ENCODE measurements around the gene HGS.

Gene HGS

DNA sequence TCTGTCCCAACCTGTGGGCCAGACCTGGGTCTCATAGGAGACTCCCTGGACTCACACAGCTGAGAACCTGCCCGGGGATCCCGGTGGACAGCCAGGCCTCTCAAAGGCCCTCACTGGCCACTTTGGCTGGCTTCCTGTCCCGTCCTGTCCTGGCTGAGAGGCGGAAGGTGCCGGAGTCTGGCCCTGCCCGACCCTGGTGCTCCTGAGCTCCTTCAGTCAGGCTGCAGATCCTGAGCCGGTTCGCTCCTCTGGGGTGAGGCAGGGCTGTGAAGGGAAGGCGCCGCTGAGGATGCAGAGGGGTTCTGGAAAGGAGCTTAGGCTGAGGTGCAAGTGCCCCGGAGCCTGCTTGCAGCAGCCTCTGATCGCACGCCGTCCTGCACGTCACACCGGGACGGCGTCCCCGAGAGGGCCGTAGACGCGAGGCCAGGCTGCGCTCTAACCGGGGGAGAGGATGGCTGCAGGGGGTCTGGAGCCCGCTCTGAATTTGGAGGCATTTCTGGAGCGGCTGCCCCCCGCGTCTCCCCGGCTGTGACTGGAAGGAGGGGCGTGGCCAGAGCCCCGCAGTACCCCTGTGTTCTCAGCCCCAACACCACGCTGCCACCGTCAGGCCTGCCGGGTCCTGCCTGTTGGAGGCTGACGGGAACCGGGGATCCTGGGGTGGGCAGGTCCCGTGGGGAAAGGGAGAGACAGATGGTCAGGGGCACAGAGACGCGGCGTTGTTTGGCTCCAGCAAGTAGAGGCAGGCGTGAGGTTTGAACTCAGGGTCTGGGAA lies 4.1 kb downstream of the HGS start:
- peak overlapping the region; percentile 91 for H3K27ac ChIP-seq
- DNase-seq (ENCODE audit: low spot score), result no peak
- TF ChIP-seq, protein P1, sequence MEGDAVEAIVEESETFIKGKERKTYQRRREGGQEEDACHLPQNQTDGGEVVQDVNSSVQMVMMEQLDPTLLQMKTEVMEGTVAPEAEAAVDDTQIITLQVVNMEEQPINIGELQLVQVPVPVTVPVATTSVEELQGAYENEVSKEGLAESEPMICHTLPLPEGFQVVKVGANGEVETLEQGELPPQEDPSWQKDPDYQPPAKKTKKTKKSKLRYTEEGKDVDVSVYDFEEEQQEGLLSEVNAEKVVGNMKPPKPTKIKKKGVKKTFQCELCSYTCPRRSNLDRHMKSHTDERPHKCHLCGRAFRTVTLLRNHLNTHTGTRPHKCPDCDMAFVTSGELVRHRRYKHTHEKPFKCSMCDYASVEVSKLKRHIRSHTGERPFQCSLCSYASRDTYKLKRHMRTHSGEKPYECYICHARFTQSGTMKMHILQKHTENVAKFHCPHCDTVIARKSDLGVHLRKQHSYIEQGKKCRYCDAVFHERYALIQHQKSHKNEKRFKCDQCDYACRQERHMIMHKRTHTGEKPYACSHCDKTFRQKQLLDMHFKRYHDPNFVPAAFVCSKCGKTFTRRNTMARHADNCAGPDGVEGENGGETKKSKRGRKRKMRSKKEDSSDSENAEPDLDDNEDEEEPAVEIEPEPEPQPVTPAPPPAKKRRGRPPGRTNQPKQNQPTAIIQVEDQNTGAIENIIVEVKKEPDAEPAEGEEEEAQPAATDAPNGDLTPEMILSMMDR (conservative IDR thresholded peaks at IDR 0.05; ENCODE audit: low read depth), result no peak
- CTCF ChIA-PET, result no interaction called here
- POLR2A ChIA-PET (ENCODE audit: low non-redundant PET), result no interaction called here

- TF ChIP-seq, protein P1 (conservative IDR thresholded peaks at IDR 0.05; ENCODE audit: low read depth), result no peak
- POLR2A ChIA-PET (ENCODE audit: low non-redundant PET), result no interaction called here
- DNase-seq (ENCODE audit: low spot score), result no peak
- peak overlapping the region; percentile 91 for H3K27ac ChIP-seq
- CTCF ChIA-PET, result no interaction called here
Observed at GRCh38 chr17:81688616-81689015, 4.8 kb downstream of the HGS start.

DNA sequence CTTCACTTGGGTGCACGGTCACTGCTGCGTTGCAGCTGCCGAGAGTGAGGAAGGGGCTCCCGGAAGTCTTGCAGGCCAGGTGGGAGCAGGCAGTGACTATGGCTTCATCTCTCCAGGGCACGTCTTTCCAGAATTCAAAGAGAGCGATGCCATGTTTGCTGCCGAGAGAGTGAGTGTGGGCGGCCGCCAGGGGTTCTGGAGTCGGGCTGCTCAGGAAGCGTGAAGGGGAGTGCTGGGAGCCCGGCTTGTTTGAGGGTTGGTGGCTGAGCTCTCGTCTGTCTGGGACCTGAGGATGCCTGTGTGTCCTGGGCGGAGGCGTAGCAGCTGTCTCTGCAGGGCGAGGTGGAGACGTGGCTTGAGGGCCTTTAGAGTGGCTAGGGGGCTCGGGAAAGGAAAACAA lies 6.3 kb downstream of the HGS start:
- no peak for DNase-seq (ENCODE audit: low spot score)
- CTCF ChIA-PET, result no interaction called here
- POLR2A ChIA-PET (ENCODE audit: low non-redundant PET), result no interaction called here
- TF ChIP-seq, protein P1 (conservative IDR thresholded peaks at IDR 0.05; ENCODE audit: low read depth), result no peak
- H3K27ac ChIP-seq, result peak overlapping the region; percentile 91

DNA sequence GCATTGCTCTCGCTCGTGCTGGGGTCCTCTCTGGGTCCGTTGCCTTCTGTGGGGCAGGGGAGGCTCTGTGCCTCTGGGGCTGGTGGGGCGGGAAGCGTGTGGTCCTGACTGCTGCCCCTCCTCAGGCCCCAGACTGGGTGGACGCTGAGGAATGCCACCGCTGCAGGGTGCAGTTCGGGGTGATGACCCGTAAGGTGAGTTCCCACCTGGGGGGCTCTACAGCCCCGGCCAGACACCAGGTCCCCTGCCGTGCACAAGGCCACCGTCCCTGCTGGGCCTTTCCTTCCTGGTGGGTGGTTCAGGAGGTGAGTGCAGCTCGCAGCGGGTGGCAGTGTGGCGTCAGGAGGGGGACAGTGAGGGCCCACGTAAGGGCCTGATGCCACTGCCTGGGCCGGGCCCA lies 6.7 kb downstream of the HGS start:
- POLR2A ChIA-PET (ENCODE audit: low non-redundant PET), result no interaction called here
- CTCF ChIA-PET, result interaction anchor here (0.6 kb wide), 1 partner anchor 513 kb away, joined by 4 read pairs; no protein-coding TSS in a partner anchor

GRCh38 chr17:81691196-81691595 lies 7.4 kb downstream of the HGS start:
- no peak for DNase-seq (ENCODE audit: low spot score)
- ChIA-PET POLR2A (ENCODE audit: low non-redundant PET) (no interaction called here), CTCF (interaction anchor here (0.6 kb wide), 1 partner anchor 514 kb away, joined by 4 read pairs; no protein-coding TSS in a partner anchor)
- H3K27ac ChIP-seq, result peak overlapping the region; percentile 91
- TF ChIP-seq, protein P1 (conservative IDR thresholded peaks at IDR 0.05; ENCODE audit: low read depth), result no peak

More for the DNA sequence above, 6.7 kb downstream of the HGS start:
- DNase-seq (ENCODE audit: low spot score), result no peak
- H3K27ac ChIP-seq, result peak overlapping the region; percentile 91
- TF ChIP-seq, protein P1 (conservative IDR thresholded peaks at IDR 0.05; ENCODE audit: low read depth), result no peak

DNA sequence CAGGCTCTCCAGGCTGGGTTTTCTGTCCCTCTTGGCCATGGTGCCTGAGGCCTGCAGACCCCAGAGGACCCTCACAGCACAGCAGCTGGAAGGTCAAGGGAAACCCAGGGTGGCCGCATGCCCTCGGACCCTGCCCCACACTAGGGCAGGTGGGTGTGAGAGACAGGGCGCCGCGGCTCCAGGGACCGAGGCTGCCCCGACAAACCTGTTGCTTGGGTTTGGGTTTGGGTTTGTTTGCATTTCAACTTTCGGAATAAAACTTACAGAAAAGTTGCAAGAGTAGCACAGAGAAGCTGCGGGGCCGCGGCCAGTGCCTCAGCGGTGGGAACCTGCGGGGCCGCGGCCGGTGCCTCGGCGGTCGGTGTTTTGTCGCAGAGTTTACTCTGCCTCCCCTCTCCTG lies 7.8 kb downstream of the HGS start:
- DNase-seq (ENCODE audit: low spot score), result no peak
- H3K27ac ChIP-seq, result peak overlapping the region; percentile 91; the same call in 1 of the 2 replicates
- ChIA-PET POLR2A (ENCODE audit: low non-redundant PET) (no interaction called here), CTCF (no interaction called here)
- TF ChIP-seq, protein P1 (conservative IDR thresholded peaks at IDR 0.05; ENCODE audit: low read depth), result no peak
